Ammon's horn (tissue), 1 donor: ENCODE results near the gene MEDAG.

Source experiments
- DNase-seq: peaks from one replicate; pipeline ENCODE4 v3.0.0-alpha.2; 2016; ENCODE audit warnings: low spot score

Gene MEDAG

GRCh38 chr13:30905932-30906383 lies at the start of gene MEDAG:
Gene MEDAG, plus strand, starts transcription at chr13:30906271. Its CDS starts 245 bp downstream, at chr13:30906516.
- no peak for DNase-seq

DNA sequence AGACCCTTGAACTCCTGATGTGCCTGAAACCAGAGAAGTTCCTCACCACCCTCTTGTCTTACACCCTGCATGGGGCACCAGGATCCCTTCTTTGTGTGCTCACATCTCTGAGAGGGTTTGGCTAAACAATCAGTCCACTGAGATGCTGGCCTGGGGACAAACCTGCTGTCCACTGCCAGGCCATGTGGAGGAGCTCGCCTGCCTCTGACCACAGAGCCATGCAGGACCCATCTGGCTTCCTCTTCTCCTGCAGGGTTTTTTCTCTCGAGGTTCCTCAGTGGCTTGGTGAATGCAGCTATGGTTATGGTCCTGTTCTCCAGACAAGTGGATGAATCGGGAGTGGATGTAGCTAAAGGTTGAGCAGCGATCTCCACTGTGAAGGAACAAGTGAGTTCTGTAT lies 49.1 kb upstream of the MEDAG start:
- DNase-seq = no peak

DNA sequence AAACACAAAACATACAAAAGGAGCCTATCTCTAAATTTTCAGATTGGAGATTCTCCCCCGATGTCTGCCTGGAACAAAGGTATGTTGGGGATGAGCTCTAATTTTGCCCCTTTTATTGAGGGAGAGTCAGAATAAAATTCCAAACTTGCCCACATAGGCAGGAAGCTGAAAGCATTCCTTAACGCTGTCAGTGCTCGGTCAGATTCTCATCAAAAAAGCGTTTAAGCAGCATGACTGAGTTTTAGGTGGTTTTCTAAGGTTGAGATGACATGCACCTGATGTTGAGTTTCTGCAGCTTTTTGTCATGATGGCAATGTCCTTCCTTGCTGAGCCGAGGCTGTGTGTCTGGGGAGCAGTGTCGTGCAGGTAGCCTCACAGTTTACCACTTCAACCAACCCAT lies 48.4 kb upstream of the MEDAG start:
- DNase-seq = no peak

- DNase-seq = no peak
These were observed 46.7 kb upstream of the MEDAG start for GRCh38 chr13:30859326-30859725.

GRCh38 chr13:30861163-30861562 lies 44.9 kb upstream of the MEDAG start:
- no peak for DNase-seq

DNA sequence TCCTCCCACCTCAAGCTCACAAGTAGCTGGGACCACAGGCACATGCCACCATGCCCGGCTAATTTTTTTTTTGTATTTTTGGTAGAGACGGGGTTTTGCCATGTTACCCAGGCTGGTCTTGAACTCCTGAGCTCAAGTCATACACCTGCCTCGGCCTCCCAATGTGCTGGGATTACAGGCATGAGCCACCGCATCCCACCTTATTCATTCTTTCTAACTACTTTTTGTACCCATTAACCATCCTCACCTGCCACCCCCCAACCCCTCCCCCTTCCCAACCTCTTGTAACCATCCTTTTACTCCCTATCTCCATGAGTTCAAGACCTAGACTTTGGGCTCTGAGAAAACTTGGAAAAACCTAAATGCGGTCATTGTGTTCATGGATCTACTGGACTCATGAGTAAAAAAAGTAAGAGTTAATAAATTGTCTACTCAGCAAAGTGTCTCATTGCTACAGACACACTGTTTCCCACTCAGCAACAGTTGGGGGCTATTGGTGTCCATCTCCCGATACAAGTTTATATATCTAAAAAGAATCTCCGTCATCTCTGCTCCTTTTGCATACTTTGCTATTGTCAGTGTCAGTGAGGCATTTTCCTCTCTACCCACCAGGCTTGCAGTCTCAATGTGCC lies 44.1 kb upstream of the MEDAG start:
- DNase-seq = no peak

DNA sequence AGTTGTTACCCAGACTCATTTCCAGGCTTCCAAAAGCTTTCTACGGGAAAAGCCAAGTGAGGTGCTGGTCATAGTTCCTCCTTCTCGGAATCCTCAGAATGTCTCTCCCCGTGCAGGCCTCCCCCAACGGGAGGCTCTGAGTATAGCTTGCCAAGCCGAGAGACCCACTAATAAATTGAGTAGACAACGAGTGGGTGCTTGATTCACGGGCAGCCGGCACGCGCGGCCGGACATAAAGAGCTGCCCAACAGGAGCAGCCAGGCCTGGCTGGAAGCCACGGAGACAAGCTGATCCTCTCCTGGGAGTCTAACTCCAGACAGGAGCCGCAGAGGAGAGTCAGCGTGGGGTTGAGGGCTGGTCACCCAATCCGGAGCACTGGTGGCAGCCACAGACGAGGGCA lies 43.4 kb upstream of the MEDAG start:
- DNase-seq = no peak

DNA sequence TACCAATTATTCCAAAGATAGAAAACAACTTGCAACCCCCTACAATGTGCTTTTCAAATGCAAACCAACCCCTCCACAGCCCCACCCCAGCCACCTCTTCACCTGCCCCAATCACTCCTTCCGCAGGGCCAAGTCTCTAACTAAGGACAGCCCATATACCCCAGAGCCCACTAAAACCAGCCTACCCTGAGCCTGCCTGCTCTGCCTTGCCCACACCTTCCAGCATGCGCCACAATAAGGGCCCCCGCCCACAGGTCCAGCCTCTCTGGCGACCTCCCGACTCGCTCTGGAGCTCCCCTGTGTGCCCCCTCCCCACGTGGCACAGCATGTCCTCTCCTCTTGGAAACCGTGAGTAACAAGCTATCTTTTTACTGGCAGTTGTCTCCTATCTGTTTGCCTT lies 42.8 kb upstream of the MEDAG start:
- DNase-seq = no peak

GRCh38 chr13:30863796-30864195 lies 42.3 kb upstream of the MEDAG start:
- no peak for DNase-seq

- no peak for DNase-seq
These were observed 41.5 kb upstream of the MEDAG start for GRCh38 chr13:30864433-30865122.

DNA sequence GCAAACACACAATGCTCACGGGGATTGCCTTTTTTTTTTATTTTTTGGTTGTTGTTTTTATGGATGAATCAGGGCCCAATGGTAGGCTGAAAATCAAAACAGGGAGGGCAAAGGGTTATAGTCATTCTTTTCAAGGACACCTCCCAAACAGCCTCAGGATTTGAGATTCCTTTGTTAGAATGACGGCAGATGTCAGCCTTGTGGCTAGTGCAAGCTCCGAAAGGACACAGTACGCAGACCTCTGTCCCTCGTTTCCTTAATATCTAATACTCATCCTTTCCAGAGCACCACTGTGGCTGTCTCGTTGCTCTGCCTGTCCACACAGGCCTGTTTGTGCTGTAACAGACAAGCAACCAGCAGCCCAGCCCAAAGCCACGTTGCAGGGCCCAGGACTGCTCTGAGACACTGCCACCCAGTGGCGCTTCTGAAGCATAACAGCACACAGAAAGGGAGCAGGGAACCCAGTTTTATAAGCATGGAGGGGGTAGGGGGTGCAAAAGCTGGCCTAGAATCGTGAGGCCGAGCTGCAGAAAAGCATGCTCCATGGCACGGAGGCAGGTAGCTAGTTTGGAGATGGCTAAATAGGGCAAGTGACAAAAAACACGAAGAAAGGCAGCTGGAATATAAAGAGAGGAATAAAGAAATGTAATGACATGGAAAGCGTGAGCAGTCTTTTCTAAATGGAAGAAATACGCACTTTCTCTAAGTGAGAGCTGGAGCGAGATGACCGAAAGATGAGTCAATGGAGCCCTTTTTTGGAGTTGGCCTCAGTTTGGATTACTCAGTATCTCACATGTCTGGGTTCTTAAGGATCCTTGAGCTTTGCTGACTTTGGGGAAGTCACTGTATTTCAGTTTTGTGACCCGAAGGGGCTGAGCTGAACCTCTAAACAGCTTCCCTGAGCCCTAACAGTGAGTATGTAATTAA lies 40.7 kb upstream of the MEDAG start:
- DNase-seq = peak; percentile 96

- DNase-seq = no peak
These were observed 39.4 kb upstream of the MEDAG start for GRCh38 chr13:30866677-30867076.

GRCh38 chr13:30867089-30867669 lies 38.9 kb upstream of the MEDAG start:
- DNase-seq = no peak

DNA sequence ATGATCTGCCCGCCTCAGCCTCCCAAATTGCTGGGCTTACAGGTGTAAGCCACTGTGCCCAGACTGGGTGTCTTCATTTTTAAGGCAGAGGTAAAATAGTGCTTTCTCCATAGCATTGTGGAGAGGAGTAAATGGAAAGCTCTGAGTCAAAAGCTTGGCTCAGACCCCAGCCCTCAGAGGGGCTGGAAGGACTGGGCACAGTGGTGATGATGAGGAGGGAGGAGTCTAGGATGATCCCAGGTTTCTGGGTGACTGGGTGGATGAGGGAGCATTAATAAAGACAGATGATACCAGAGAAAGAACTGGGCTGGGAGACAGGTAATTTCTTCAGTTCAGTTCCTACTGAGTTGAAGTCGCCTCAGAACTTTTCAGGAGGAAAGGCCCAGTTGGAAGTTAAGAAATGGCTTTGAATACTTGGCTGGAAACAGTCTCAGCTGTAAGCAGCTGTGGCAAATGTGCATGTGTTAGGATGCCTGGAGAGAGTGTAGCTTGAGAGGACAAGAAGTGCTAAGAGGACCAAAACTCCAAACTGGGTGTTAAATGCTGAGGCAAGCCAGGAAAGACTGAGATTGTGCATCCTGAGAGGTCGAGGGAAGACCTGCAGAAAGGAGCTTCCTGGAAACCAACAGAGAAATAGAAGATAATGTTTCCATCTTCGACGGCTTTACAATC lies 37.1 kb upstream of the MEDAG start:
- DNase-seq = no peak

DNA sequence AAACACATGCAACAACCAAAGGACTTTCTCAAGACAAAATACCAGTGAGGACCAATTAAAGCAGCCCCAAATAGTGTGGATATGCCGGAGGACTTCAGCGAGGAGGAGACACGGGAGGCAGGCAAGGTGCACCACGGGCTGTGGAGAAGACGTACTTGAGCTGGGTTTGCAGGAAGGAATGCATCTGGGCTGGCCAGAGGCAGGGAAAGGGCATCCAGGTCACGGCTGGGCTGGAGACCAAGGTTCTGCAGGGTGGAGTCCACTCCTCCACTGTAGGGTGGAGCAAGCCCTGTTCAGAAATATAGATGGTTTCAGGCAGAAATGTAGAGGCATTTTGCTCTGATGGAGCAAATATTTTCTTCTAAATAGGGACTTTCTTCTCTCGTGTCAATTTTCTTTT lies 36.6 kb upstream of the MEDAG start:
- no peak for DNase-seq

GRCh38 chr13:30870049-30870884 lies 35.8 kb upstream of the MEDAG start:
- no peak for DNase-seq

DNA sequence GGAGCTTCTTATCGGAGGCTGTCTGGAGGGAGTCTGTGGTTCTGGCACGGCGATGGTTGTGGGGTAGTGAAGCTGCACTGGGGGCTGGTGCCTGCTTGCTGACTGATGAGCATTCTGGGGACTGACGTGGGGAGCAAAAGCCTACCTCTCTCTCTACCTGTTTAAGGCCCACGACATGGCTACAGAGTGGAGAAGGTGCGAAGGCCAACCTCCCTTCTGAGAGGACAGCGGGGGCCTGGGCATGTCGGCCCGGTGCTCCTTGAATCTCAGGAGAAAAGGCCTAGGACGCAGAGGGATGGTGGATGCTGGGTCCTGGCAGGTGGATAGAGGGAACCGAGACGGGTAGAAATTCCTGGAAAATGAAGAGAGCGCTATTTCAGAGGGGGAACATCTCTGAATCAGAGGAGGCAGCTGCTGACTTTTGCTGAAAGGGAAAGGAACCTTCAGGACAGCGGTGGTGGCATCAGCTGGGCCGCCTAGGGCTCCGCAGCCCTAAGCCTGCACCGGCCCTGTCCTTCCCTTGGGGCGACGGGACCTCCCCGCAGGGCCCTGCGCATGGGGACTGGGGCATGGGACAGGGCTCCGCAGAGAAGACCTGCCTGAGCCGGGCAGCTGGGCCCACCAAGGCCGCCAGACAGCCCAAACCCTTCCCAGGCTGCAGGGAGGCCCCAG lies 35.0 kb upstream of the MEDAG start:
- no peak for DNase-seq

DNA sequence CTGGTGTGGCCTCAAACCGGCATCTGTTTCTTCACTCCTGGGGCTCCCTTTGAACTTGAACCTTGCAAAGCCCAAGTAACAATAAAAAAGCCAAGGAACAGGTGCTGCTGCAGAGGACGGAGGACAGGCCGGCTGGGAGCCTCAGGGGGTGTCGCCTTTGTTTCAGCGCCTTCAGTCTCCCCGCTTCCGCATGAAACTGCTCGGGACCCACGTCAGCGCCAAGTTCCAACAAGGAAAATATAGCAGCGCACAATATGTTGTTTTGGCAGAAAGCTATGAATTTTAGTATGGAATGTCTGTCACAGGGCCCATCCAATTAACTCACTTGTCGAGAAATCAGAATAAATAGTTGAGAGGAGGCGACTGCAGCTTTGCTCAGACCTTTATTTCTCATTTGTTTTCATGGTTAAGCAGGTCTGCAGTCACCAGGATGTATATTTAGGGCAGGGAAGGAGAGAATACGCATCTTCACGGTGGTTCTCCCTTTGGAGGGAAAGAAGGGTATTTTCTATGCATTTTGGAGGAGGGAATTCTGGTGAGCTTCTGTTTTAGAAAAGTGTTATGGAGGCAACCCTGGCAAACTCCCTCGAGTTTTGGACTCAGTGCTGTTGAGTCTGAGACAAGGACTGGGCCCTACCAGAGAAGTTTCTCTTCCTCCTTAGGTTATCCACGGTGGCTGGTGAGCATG lies 34.3 kb upstream of the MEDAG start:
- DNase-seq = no peak

DNA sequence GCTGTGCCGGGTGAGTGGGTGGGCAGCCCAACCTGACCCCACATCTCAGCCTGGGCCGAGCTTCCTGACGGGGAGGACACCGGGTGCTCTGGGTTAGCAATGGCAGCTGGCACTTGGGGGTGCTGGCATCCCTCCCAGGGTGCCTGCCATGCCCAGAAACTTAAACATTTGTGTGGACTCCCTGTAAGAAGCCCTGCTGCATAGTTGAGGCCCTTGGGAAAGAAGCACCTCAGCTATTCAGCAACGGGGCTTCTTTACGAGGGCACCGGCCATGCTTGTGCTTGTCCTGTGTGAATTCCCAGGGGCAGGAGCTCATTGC lies 33.8 kb upstream of the MEDAG start:
- DNase-seq = no peak
